DMS 273 treated with DMSO at 0.1 percent for 48 hours (cell line): ENCODE results near the gene HAPLN1.

ENCODE experiments used
- DNase-seq: peaks from one replicate; lab custom pipeline; 2025; lab: John Stamatoyannopoulos, UW

Gene HAPLN1

GRCh38 chr5:83718195-83718825 lies 2.3 kb downstream of the HAPLN1 start:
- peak; percentile 19 for DNase-seq

- DNase-seq = peak; percentile 71
These were observed 5.2 kb downstream of the HAPLN1 start for GRCh38 chr5:83715236-83716065.

- no peak for DNase-seq
These were observed 5.8 kb downstream of the HAPLN1 start for GRCh38 chr5:83714810-83715209.

GRCh38 chr5:83711982-83712601 lies 8.6 kb downstream of the HAPLN1 start:
- DNase-seq = no peak

GRCh38 chr5:83709973-83710372 lies 10.7 kb downstream of the HAPLN1 start:
- no peak for DNase-seq

- no peak for DNase-seq
These were observed 12.5 kb downstream of the HAPLN1 start for GRCh38 chr5:83708170-83708569.

GRCh38 chr5:83703059-83703458 lies 17.6 kb downstream of the HAPLN1 start:
- DNase-seq = no peak

- no peak for DNase-seq
These were observed 18.8 kb downstream of the HAPLN1 start for GRCh38 chr5:83701886-83702285.

GRCh38 chr5:83689881-83690280 lies 30.8 kb downstream of the HAPLN1 start:
- no peak for DNase-seq

GRCh38 chr5:83688281-83688680 lies 32.4 kb downstream of the HAPLN1 start:
- no peak for DNase-seq

GRCh38 chr5:83687124-83687619 lies 33.5 kb downstream of the HAPLN1 start:
- no peak for DNase-seq

GRCh38 chr5:83686251-83686650 lies 34.4 kb downstream of the HAPLN1 start:
- no peak for DNase-seq

GRCh38 chr5:83683836-83684235 lies 36.8 kb downstream of the HAPLN1 start:
- DNase-seq = no peak

- DNase-seq = no peak
These were observed 48.0 kb downstream of the HAPLN1 start for GRCh38 chr5:83672646-83673045.

- DNase-seq = no peak
These were observed 48.5 kb downstream of the HAPLN1 start for GRCh38 chr5:83672158-83672557.

GRCh38 chr5:83665631-83666030 lies 55.0 kb downstream of the HAPLN1 start:
- no peak for DNase-seq

GRCh38 chr5:83662558-83662957 lies 58.1 kb downstream of the HAPLN1 start:
- DNase-seq = no peak

GRCh38 chr5:83657807-83658525 lies 62.7 kb downstream of the HAPLN1 start:
- DNase-seq = no peak

- DNase-seq = no peak
These were observed 66.1 kb downstream of the HAPLN1 start for GRCh38 chr5:83654427-83654994.

- no peak for DNase-seq
These were observed 67.0 kb downstream of the HAPLN1 start for GRCh38 chr5:83653669-83654068.

- no peak for DNase-seq
These were observed 74.7 kb downstream of the HAPLN1 start for GRCh38 chr5:83645936-83646335.

- no peak for DNase-seq
These were observed 76.4 kb downstream of the HAPLN1 start for GRCh38 chr5:83644301-83644700.
